Fibroblast of skin of back (primary cell): Measurements from ENCODE around the gene COMTD1. TPM values are rescaled to one million over a fixed set of nuclear protein-coding genes. Genes with fewer than 3 reads are reported as not detected.

Source experiments
- DNase-seq: peaks from one replicate; pipeline ENCODE4 v3.0.0-alpha.2; 2013
- polyA plus RNA-seq, 2 experiments: library from polyadenylated mRNA; unstranded; fragments of 120-200 nt; gene quantifications; one replicate each; pipeline ENCODE4 v1.2.1, GENCODE V29; 2013; ENCODE audit not compliant: insufficient read length in 2 of 2

COMTD1 gene
- polyA plus RNA-seq (2013, experiment 1 of 2; ENCODE audit: insufficient read length) = 8.5 TPM
- 7.6 TPM for polyA plus RNA-seq (2013, experiment 2 of 2; ENCODE audit: insufficient read length)

- peak; percentile 82 for DNase-seq
Measured at GRCh38 chr10:75235375-75236177, at the start of gene COMTD1. Gene COMTD1 (minus strand): TSS chr10:75235957. CDS start chr10:75235928, 29 bp downstream.

- DNase-seq = peak; percentile 75
Measured at GRCh38 chr10:75283671-75284470, 48.1 kb upstream of the COMTD1 start.

GRCh38 chr10:75283078-75283670, 47.4 kb upstream of the COMTD1 start:
- DNase-seq = peak; percentile 65

GRCh38 chr10:75281974-75282373, 46.2 kb upstream of the COMTD1 start:
- no peak for DNase-seq

GRCh38 chr10:75280236-75280635, 44.5 kb upstream of the COMTD1 start:
- no peak for DNase-seq

- no peak for DNase-seq
Measured at GRCh38 chr10:75276069-75276872, 40.5 kb upstream of the COMTD1 start.

GRCh38 chr10:75272896-75273295, 37.1 kb upstream of the COMTD1 start:
- DNase-seq = no peak

- DNase-seq = no peak
Measured at GRCh38 chr10:75272094-75272493, 36.3 kb upstream of the COMTD1 start.

- DNase-seq = no peak
Measured at GRCh38 chr10:75269605-75270004, 33.8 kb upstream of the COMTD1 start.

GRCh38 chr10:75266945-75267344, 31.2 kb upstream of the COMTD1 start:
- peak; percentile 38 for DNase-seq

GRCh38 chr10:75265856-75266255, 30.1 kb upstream of the COMTD1 start:
- DNase-seq = no peak

GRCh38 chr10:75263806-75264205, 28.0 kb upstream of the COMTD1 start:
- no peak for DNase-seq

- DNase-seq = no peak
Measured at GRCh38 chr10:75261813-75262705, 26.3 kb upstream of the COMTD1 start.

- DNase-seq = no peak
Measured at GRCh38 chr10:75260990-75261389, 25.2 kb upstream of the COMTD1 start.

GRCh38 chr10:75254739-75255138, 19.0 kb upstream of the COMTD1 start:
- DNase-seq = no peak

- no peak for DNase-seq
Measured at GRCh38 chr10:75253281-75254220, 17.8 kb upstream of the COMTD1 start.

- DNase-seq = no peak
Measured at GRCh38 chr10:75250934-75251333, 15.2 kb upstream of the COMTD1 start.

- no peak for DNase-seq
Measured at GRCh38 chr10:75247797-75248196, 12.0 kb upstream of the COMTD1 start.

GRCh38 chr10:75246506-75246905, 10.7 kb upstream of the COMTD1 start:
- DNase-seq = no peak
